Hematopoietic multipotent progenitor cell treated with erythropoietin and hydrocortisone succinate and interleukin-3 and kit ligand, for 8 days (in vitro differentiated cells): ENCODE data around the gene CDC42EP2.

Experiments used
- DNase-seq: peaks from one replicate; pipeline ENCODE4 v3.0.0-alpha.2; 2015

The CDC42EP2 gene

GRCh38 chr11:65298655-65299179, 15.9 kb upstream of the CDC42EP2 start:
- no peak for DNase-seq

DNA sequence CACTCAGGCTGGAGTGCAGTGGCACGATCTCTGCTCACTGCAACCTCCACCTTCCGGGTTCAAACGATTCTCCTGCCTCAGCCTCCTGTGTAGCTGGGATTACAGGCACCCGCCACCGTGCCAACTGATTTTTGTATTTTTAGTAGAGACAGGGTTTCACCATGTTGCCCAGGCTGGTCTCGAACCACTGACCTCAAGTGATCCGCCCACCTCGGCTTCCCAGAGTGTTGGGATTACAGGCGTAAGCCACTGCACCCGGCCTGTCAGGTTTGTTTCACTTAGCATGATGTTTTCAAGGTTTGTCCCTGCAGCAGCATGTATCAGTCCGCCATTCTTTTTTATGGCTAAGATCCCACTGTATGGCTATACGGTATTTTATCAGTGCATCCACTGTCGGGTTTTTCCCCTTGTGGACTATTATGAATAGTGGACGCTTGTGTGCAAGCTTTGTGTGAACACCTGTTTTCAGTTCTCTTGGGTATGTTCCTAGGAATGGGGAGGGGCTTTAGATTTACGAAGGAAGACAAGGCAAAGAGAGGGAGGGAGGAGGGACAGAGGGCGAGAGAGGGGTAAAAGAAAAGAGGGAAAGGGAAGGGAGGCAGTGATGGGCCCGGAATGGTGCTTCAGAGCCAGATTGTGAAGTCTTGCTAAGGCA, 13.9 kb upstream of the CDC42EP2 start:
- DNase-seq = no peak

GRCh38 chr11:65301491-65302329, 13.0 kb upstream of the CDC42EP2 start:
- DNase-seq = no peak

DNA sequence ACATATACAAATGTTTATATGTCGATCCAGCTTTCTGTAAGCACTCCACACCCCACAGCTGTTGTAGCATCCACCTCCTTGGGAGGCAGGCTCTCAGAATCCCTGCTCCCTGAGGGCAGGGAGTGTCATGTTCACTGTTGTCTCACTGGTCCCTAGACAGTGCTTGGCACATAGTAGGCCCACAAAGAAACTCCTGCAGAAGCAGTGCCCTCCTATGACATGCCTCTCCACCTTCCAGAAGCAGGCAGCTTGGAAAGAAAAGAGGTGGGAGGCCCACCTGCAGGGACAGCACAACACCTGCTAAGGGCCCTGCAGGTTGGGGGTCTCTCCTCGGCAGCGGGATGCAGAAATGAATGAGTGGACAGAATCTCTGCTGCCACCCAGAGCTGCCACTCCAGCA, 11.1 kb upstream of the CDC42EP2 start:
- DNase-seq = no peak

DNA sequence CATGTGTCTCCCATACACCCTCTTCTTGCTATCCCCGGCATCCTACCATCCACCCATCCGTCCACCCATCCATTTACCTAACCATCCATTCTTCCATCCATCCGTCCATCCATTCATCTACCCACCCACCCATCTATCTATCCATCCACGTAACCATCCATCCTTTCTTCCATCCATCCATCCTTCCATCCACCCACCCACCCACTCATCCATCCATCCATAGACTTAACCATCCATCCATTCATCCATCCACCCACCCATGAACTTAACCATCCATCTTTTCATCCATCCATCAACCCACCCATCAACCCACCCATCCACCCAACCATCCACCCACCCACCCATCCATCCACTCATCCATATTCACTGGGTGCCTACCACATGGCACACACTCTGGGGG, 10.6 kb upstream of the CDC42EP2 start:
- DNase-seq = no peak

DNA sequence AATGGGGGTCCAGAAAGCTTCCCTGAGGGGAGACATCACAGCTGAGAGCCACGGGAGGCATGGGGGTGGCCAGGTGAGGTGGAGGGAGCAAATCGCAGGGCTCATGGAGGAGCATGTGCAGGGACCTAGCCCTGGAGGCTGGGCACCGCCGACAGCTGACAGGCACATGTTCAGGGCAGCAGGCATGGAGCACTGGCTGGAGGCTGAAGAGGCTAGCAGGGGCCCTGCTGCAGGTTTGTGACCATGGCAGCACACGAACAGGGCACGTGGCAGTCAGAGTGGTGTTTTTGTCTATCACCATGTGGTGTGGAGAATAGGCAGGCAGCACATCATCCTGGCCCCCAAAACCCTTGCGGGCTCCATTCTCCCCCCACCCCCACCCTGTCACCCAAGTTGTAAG, 10.1 kb upstream of the CDC42EP2 start:
- DNase-seq = no peak

DNA sequence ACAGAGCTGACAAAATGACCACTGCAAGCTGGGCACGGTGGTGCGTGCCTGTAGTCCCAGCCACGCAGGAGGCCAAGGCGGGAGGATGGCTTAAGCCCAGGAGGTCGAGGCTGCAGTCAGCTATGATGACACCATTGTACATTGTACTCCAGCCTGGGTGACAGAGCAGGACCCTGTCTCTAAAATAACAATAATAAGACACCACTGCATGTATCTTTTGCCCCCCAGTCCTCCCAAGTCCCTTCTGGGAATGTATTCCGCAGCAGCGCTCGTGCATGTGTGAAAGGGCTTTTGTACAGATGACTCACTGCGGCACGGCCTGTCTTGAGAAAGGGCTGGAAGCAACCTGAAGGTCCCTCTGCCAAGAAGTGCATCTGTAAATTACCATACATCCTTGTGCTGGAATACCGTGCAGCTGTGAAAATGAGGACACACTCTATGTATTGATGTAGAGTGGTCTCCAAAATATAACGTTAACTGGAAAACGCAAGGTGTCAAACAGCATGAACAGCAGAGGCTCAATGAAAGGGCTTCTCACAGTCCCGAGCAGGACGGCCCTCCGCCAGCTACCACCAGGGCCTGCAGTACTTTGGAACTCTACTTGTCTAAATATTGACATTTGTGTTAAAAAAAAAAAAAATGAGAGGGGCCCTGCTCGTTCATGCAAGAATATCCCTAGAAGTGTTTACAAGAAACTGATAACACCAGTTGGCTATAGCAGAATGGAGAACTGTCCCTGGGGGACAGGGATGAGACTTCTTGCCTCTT, 9.0 kb upstream of the CDC42EP2 start:
- no peak for DNase-seq

GRCh38 chr11:65307298-65308229, 7.1 kb upstream of the CDC42EP2 start:
- DNase-seq = no peak

- no peak for DNase-seq
Measured at GRCh38 chr11:65308281-65308891, 6.3 kb upstream of the CDC42EP2 start.

GRCh38 chr11:65309006-65309405, 5.7 kb upstream of the CDC42EP2 start:
- DNase-seq = no peak

DNA sequence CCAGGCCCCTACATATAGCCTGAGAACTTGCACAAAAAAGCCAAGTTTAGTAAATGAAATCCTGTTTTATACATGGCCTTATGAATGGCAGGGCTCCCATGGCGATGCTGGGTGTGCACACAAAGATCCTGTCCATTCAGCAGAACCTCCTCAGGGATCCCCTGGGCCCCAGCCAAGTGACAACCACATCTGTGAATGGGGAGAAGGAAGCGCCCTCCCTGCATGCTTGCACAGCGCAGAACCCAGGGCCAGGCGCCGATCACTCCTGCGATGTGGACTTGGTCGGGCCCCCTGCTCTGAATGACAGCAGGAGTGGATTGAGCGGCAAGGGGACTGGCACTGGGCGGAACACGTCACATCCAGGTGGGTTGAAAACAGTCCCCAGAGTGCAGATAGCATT, 4.5 kb upstream of the CDC42EP2 start:
- DNase-seq = no peak

GRCh38 chr11:65310736-65311135, 3.9 kb upstream of the CDC42EP2 start:
- DNase-seq = no peak

DNA sequence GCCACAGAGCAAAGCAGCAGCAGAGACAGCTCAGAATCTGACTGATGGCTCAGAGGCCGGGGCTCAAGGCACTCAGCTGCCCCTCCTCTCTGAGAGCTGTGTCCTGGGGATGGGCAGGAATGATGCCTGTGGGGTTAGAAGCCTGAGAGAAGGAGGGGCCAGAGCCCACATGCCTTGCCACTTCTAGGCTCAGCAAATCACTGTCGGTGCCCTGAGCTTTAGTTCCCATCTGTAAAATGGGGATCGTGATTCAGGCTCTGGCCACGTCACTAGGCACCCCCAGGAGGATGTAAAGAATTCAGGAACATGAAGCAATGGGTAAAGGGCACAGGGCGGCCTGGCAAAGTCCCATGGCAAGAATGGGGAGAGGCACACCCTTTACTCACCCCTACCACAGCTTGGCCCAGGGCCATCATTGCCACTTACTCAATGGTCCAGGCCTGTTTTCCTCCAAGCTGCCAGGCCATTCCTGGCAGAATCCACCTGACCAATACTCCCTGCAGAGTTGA, 3.4 kb upstream of the CDC42EP2 start:
- DNase-seq = no peak

GRCh38 chr11:65315204-65315865, 669 bp downstream of the CDC42EP2 start:
- peak; percentile 54 for DNase-seq

- no peak for DNase-seq
Measured at GRCh38 chr11:65315866-65316226, 1.2 kb downstream of the CDC42EP2 start.

DNA sequence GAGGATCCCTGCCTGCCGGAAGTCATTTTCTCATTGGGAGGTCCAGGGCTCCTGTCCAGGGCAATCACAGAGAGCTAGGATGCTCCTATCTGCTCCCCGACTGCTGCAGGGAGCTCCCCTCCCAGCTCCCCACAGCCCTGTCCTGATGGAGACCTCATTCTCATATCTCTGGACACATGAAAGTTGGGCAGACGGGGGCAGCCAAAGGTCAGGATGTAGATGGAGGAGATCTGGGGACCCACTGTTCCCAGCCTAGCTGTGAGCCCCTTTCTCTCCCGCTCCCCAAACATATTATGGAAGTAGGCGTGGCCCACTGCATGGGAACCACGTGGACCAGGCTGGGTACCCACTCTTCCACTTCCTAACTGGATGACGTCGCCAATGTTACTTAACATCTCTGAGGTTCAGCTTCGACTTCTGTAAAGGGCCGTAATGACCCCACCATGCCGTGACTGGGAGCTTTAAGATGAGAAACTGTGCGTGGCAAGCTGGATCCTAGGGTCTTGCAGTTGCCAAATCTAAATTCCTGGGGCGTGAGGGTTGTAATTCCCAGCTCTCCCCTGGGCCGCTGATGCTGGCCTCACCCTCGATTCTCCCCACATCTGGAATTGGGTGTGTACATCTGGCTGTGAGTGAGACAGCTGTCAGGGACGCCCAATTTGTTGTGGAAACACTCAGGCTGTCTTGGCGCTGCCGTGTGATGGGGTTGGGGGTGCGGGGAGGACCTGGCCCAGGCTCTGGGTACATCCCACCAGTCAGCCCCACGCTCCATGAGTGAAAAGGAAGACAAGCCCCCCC, 1.8 kb downstream of the CDC42EP2 start:
- DNase-seq = no peak

DNA sequence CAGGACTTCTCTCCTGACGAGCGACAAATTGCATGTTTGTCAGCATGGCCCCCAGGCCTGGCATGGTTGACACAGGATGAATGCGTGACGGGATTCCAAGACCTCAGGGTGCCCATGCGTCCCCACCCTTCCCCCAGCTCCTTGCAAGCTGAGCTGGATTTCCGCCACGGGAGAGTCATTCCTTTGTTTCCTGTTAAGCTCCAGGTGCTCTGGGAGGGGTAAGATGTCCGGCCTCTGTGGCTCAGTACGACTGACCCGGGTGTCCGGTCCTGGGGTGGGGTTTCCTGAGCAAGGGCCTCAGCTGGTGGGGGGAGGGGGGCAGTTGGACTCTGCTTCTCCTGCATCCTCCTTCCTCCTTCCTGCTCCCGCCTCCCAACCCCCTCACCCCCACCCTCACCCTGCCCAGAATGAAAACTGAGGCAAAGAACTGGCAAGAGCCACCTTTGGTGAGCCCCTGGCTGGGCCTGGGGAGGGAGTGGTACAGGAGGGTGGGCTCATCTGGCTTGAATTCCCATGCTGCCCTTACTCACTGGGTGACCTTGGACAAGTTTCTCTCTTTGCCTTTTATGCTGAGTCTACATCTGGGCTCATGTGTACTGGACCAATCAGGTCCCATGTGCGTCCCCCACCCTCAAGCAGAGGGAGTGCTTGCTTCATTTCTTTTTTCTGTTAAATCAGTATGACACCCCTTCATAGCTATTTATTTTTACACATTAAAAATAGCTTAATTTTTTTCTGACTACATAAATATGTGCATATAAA, 2.5 kb downstream of the CDC42EP2 start:
- no peak for DNase-seq

DNA sequence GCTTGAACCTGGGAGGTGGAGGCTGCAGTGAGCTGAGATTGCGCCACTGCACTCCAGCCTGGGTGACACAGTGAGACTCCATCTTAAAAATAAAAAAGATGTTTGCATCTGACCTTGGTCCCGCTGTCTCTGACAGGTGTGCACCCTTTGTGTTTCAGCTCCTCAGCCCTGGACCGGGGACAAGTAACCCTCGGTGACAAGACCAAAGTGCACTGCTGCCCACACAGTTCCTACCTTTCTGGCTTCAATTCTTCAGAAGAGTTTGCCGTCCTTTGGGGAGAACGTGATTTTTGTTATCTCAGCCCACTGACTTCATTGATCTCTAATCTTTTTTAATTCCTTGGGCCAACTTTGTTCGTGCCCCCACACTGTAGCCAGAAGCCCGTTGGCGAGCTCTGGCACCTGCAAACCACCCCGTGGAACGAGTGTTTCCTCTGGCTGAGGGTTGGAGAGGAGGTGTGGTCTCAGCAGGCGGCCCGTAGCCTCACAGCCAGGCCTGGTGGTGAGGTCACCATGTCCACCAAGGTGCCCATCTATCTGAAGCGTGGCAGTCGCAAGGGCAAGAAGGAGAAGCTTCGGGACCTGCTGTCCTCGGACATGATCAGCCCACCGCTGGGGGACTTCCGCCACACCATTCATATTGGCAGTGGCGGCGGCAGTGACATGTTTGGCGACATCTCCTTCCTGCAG, 5.9 kb downstream of the CDC42EP2 start:
- no peak for DNase-seq

GRCh38 chr11:65321076-65321475, 6.4 kb downstream of the CDC42EP2 start:
- no peak for DNase-seq
